ENCODE measurements around the gene SAMD4A. TPM values are rescaled to one million over a fixed set of nuclear protein-coding genes. Genes with fewer than 3 reads are reported as not detected.

The SAMD4A gene
- total and polyA plus RNA-seq, 4 donors, result 17.5 to 31.6 (median 24.5) TPM

DNA sequence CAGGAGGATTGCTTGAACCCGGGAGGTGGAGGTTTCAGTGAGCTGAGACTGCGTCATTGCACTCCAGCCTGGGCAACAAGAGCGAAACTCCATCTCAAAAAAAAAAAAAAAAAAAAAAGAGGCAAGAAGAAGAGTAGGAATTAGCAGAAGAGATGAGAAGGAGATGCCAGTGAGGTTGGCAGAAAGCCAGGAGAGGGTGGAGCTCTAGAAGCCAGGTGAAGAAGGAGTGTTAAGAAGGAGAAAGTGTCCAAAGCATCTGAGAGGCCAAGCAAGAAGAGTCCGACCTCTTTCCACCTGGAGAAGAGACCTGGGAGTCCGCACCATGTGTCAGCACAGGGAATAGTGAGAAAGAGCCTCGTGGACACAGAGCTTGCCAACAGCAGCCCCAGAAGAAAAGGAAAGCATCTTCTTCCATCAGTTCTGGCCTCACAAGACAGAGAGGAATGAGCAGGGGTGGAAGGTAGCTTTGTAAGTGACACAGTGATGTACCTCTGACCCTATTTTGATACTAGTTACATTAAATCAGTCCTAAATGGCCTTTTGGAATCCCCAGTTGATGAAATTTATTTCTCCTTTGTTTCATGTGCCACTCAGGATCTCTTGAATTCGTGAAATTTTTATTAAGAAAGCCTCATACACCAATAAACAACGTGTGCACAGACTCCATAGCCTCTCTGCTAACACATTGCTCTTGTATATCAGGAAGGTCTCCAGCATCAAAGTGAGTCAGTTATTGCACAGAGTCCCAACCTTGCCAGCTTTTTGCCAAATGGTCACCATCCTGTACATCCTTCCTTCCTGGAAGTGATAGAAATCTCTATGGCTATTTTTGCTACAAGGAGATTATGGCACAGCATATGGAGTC, 70.6 kb downstream of the SAMD4A start:
- Histone ChIP-seq H3K36me3 (ENCODE audit: control insufficient read depth, insufficient read depth, low read length) (no peaks in the 10 kb centered on the region), H3K4me1 (ENCODE audit: control insufficient read depth, insufficient read depth, low read length) (peaks cover 11% of the 10 kb centered on the region), H3K9me3 (ENCODE audit: control insufficient read depth, insufficient read depth, low read length) (no peaks in the 10 kb centered on the region), H3K27ac (ENCODE audit: low read depth, low read length) (no peak overlapping the region), H3K4me3 (ENCODE audit: low read depth, low read length) (no peak overlapping the region), H3K27me3 (ENCODE audit: control insufficient read depth, insufficient read depth, low read length) (no peaks in the 10 kb centered on the region)
- no peak for DNase-seq (ENCODE audit: low read depth in 4 of 6, low spot score in 6 of 6)
- 77% methylated on average over 6 of the region's 8 CpGs for WGBS (ENCODE audit: insufficient coverage)

DNA sequence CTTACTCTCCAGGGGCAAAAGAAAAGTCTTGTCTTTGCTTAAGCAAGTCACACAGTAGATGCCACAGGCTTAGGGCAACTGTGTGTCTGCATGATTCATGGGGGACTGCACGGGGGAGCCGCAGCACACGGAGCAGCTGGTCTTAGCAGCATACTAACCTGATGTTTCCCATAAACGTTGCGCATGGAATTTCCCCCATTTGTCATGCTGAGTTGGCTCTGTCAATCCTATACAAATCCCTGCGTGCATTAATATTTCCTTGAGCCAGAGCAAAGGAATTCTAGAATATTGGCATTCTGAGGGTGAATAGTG, 71.2 kb downstream of the SAMD4A start:
- Histone ChIP-seq H3K27me3 (ENCODE audit: control insufficient read depth, insufficient read depth, low read length) (no peaks in the 10 kb centered on the region), H3K9me3 (ENCODE audit: control insufficient read depth, insufficient read depth, low read length) (no peaks in the 10 kb centered on the region), H3K4me3 (ENCODE audit: low read depth, low read length) (no peak overlapping the region), H3K36me3 (ENCODE audit: control insufficient read depth, insufficient read depth, low read length) (no peaks in the 10 kb centered on the region), H3K27ac (ENCODE audit: low read depth, low read length) (no peak overlapping the region), H3K4me1 (ENCODE audit: control insufficient read depth, insufficient read depth, low read length) (peaks cover 11% of the 10 kb centered on the region)
- WGBS (ENCODE audit: insufficient coverage), result 32% methylated on average over 3 of the region's 6 CpGs
- peak in 1 of 6 donors; percentile 40 for DNase-seq (ENCODE audit: low read depth in 4 of 6, low spot score in 6 of 6)

DNA sequence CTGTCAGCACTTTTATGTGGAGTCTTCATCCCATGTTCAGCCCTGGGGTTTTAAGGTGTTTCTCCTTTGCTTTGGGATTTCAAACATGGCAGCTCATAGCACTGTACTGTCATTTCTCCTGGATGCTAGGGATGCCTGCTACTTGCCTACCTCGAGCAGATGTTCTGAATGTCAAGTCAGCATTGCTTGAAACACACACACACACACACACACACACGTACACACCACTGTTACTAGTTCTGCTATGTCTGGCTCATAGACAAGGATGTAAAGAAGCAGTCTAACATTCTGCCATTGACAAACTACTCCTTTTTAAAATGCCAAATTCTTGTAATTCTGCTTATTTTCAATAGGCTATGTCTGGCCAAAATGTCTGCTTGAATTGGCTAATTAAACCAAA, 72.7 kb downstream of the SAMD4A start:
- WGBS (ENCODE audit: insufficient coverage), result 50% methylated on average over 2 of the region's 2 CpGs
- Histone ChIP-seq H3K4me1 (ENCODE audit: control insufficient read depth, insufficient read depth, low read length) (peaks cover 11% of the 10 kb centered on the region), H3K27ac (ENCODE audit: low read depth, low read length) (no peak overlapping the region)

DNA sequence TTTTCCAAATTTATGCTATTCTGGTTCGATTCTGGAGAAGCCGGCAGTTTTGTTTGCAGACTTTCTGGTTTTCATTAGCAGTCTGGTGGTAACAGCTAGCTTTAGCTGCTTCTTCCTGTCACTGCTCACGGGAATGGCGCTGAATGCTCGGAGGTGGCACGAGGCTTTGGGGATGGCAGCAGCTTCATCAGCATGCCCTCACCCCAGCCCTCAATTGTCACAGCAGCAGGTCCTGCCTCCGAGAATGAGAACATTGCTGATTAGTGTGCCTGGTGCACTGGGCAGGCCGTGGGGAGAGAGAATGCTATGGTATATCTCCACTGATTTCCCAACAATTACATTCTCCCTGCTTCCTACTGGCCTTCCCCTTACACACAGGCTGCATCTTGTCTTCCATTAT, 73.6 kb downstream of the SAMD4A start:
- Histone ChIP-seq H3K4me3 (ENCODE audit: low read depth, low read length) (no peak overlapping the region), H3K27ac (ENCODE audit: low read depth, low read length) (peak overlapping the region; percentile 2), H3K27me3 (ENCODE audit: control insufficient read depth, insufficient read depth, low read length) (no peaks in the 10 kb centered on the region), H3K9me3 (ENCODE audit: control insufficient read depth, insufficient read depth, low read length) (no peaks in the 10 kb centered on the region), H3K36me3 (ENCODE audit: control insufficient read depth, insufficient read depth, low read length) (no peaks in the 10 kb centered on the region), H3K4me1 (ENCODE audit: control insufficient read depth, insufficient read depth, low read length) (peaks cover 11% of the 10 kb centered on the region)
- DNase-seq (ENCODE audit: low read depth in 4 of 6, low spot score in 6 of 6), result peak in 1 of 6 donors; percentile 58
- WGBS (ENCODE audit: insufficient coverage), result 33% methylated on average over 6 of the region's 8 CpGs

More for the DNA sequence above, 72.7 kb downstream of the SAMD4A start:
- Histone ChIP-seq H3K36me3 (ENCODE audit: control insufficient read depth, insufficient read depth, low read length) (no peaks in the 10 kb centered on the region), H3K9me3 (ENCODE audit: control insufficient read depth, insufficient read depth, low read length) (no peaks in the 10 kb centered on the region), H3K4me3 (ENCODE audit: low read depth, low read length) (no peak overlapping the region), H3K27me3 (ENCODE audit: control insufficient read depth, insufficient read depth, low read length) (no peaks in the 10 kb centered on the region)
- peak in 1 of 6 donors; percentile 50 for DNase-seq (ENCODE audit: low read depth in 4 of 6, low spot score in 6 of 6)

DNA sequence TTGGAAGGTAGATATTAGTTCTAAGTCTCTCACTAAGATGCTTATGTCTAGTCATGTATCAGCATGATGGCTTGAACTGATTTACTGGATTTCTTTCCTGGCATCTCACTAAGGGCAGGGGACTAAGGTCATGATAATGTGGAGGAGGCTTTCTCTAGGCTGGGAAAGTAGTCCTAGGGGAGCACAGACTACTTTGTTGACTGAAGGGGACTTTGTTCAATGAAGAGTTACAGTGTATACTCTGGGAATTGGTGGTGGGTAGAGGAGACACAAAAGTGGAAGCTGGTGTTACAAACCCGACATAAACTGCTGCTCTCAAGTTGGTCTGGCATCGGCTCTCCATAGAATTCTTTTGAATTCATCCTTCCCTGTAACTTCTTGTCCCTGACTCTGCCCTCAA, 75.2 kb downstream of the SAMD4A start:
- peaks cover 11% of the 10 kb centered on the region for H3K4me1 ChIP-seq (ENCODE audit: control insufficient read depth, insufficient read depth, low read length)
- H3K4me3 ChIP-seq (ENCODE audit: low read depth, low read length), result no peak overlapping the region
- H3K27me3 ChIP-seq (ENCODE audit: control insufficient read depth, insufficient read depth, low read length), result no peaks in the 10 kb centered on the region
- DNase-seq (ENCODE audit: low read depth in 4 of 6, low spot score in 6 of 6), result no peak
- WGBS (ENCODE audit: insufficient coverage), result no CpG with 5 or more reads among the region's 2 CpGs
- H3K27ac ChIP-seq (ENCODE audit: low read depth, low read length), result no peak overlapping the region
- no peaks in the 10 kb centered on the region for H3K36me3 ChIP-seq (ENCODE audit: control insufficient read depth, insufficient read depth, low read length)
- no peaks in the 10 kb centered on the region for H3K9me3 ChIP-seq (ENCODE audit: control insufficient read depth, insufficient read depth, low read length)

DNA sequence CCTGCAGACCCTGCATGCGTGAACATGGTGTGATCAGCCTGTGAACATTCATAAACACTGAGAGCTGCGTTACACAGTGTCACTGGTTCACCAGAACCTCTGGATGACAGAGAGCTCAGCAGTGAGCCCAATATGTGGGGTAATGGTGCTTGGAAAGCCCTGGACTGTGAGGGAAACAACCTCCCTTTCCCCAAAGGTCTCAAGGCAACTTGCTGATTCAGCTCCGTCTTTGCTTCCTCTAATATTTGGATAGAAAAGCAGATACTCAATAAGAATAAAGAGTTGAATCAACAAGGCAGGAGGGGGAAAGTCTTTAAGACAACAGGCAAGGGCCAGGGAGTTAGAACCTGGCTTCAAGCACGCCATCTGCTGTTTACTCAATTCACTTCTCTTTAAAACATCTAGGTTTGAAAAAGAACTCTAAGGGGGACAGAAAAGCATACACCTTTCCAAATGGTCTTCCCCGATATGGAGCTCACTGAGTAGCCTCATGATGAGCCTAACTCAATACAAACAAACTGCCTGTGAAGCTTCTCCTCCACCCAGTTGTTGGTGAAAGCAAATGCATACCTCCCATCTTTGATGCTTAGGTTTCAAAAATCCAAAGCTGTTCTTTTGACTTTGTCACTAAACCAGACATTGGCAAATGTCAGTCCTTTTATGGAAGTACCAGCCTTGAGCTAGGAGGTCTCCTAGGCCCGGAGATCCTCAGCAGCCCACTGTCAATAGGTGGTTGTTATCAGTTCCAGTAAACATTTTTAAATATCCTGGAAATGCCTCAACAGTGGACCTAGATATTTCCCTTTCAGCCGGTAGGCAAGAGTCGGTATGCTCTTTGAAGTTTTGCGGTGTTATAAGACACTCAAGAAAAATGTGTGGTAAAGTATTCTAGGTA, 76.1 kb downstream of the SAMD4A start:
- Histone ChIP-seq H3K9me3 (ENCODE audit: control insufficient read depth, insufficient read depth, low read length) (no peaks in the 10 kb centered on the region), H3K27me3 (ENCODE audit: control insufficient read depth, insufficient read depth, low read length) (no peaks in the 10 kb centered on the region), H3K27ac (ENCODE audit: low read depth, low read length) (no peak overlapping the region), H3K4me3 (ENCODE audit: low read depth, low read length) (no peak overlapping the region), H3K4me1 (ENCODE audit: control insufficient read depth, insufficient read depth, low read length) (peaks cover 9% of the 10 kb centered on the region), H3K36me3 (ENCODE audit: control insufficient read depth, insufficient read depth, low read length) (no peaks in the 10 kb centered on the region)
- WGBS (ENCODE audit: insufficient coverage), result 83% methylated on average over 7 of the region's 9 CpGs
- peak in 1 of 6 donors; percentile 43 for DNase-seq (ENCODE audit: low read depth in 4 of 6, low spot score in 6 of 6)

DNA sequence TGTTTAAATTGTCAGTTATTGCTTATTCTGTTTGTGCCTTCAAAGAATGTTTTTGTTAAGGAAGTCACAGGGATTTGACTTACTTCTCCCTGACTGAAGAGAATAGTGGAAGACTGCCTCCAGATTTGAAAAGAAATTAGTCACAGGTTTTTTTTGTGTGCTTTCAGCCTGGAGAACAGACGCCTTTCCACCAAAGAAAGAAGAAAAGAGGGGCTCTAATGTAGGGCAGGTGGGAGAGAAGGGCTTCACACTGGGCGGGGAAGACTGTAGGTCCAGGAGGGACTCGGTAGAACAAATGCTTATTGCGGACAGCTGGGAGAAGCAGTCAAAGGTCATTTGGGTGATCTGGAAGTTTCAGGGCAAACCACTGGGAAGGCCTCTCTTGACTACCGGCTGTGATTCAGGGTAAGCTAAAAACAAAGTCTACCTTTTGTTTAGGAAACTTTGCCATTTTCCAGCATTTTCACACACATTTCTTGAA, 76.8 kb downstream of the SAMD4A start:
- Histone ChIP-seq H3K27ac (ENCODE audit: low read depth, low read length) (no peak overlapping the region), H3K4me3 (ENCODE audit: low read depth, low read length) (no peak overlapping the region), H3K27me3 (ENCODE audit: control insufficient read depth, insufficient read depth, low read length) (no peaks in the 10 kb centered on the region), H3K9me3 (ENCODE audit: control insufficient read depth, insufficient read depth, low read length) (no peaks in the 10 kb centered on the region), H3K4me1 (ENCODE audit: control insufficient read depth, insufficient read depth, low read length) (peaks cover 8% of the 10 kb centered on the region), H3K36me3 (ENCODE audit: control insufficient read depth, insufficient read depth, low read length) (no peaks in the 10 kb centered on the region)
- no peak for DNase-seq (ENCODE audit: low read depth in 4 of 6, low spot score in 6 of 6)
- WGBS (ENCODE audit: insufficient coverage), result 77% methylated on average over 4 of the region's 5 CpGs

DNA sequence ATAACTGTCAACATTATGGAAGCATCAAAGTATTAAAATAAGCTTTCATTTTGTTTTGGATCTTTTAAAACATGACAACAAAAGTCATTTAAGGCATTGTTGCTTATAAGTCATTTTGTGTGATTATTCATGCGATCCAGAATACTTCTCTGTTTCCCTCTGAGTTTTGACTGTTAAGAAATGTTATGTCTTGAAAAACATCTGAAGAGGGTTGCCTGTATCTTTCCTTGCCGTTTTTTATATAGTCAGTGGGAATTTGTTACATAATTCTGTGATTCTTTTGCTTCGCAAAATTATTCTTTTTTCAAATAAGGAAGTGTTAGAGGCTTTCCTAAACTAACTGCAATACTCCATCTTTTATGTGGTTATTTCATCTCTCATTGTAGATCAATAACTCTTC, 78.7 kb downstream of the SAMD4A start:
- Histone ChIP-seq H3K4me1 (ENCODE audit: control insufficient read depth, insufficient read depth, low read length) (peaks cover 2% of the 10 kb centered on the region), H3K36me3 (ENCODE audit: control insufficient read depth, insufficient read depth, low read length) (no peaks in the 10 kb centered on the region), H3K4me3 (ENCODE audit: low read depth, low read length) (no peak overlapping the region), H3K9me3 (ENCODE audit: control insufficient read depth, insufficient read depth, low read length) (no peaks in the 10 kb centered on the region), H3K27me3 (ENCODE audit: control insufficient read depth, insufficient read depth, low read length) (no peaks in the 10 kb centered on the region), H3K27ac (ENCODE audit: low read depth, low read length) (no peak overlapping the region)
- no peak for DNase-seq (ENCODE audit: low read depth in 4 of 6, low spot score in 6 of 6)
- no CpG with 5 or more reads among the region's 3 CpGs for WGBS (ENCODE audit: insufficient coverage)

DNA sequence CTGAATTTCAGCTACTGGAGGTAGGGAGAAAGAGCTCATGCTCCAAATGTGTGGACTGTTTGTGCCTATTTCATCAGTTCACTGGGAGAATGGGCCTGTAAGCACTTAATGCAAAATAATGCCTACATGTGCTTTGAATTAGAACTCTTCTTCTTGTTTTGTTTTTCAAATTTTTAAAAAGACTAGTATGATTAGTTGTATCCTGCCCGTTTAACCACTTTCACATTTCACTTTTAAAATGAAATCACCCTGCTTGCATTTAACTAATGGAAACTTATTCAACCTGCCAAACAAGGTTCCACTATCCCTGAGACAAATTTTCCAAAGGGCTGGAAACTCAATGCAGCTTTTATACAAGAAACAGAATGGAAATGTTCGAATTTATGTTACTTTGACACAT, 79.7 kb downstream of the SAMD4A start:
- DNase-seq (ENCODE audit: low read depth in 4 of 6, low spot score in 6 of 6), result no peak
- Histone ChIP-seq H3K27me3 (ENCODE audit: control insufficient read depth, insufficient read depth, low read length) (no peaks in the 10 kb centered on the region), H3K4me1 (ENCODE audit: control insufficient read depth, insufficient read depth, low read length) (no peaks in the 10 kb centered on the region), H3K9me3 (ENCODE audit: control insufficient read depth, insufficient read depth, low read length) (no peaks in the 10 kb centered on the region), H3K4me3 (ENCODE audit: low read depth, low read length) (no peak overlapping the region), H3K36me3 (ENCODE audit: control insufficient read depth, insufficient read depth, low read length) (no peaks in the 10 kb centered on the region), H3K27ac (ENCODE audit: low read depth, low read length) (no peak overlapping the region)
- WGBS (ENCODE audit: insufficient coverage), result no CpG with 5 or more reads among the region's 2 CpGs

Data from spinal cord (tissue), 10 donors.